K562 (cell line): ENCODE results near the gene BCAM. TPM values are rescaled to one million over a fixed set of nuclear protein-coding genes. Genes with fewer than 3 reads are reported as not detected.

Experiments
- ARID3B ChIP-seq: fragments of 250-450 bp; sonication (Bioruptor Pico); IDR thresholded peaks from 2 replicates; pipeline ENCODE4 v1.4.0; 2020; ENCODE audit warnings: borderline replicate concordance
- ATF6 ChIP-seq: sonication (generic); formaldehyde crosslinking; IDR thresholded peaks from 2 replicates; pipeline ENCODE4 v1.4.0; 2020; ENCODE audit warnings: mild to moderate bottlenecking, missing genetic modification reagents
- BCLAF1 ChIP-seq, 2 experiments: fragments of 450-650 bp in 1 of 2; IDR thresholded peaks; 2 replicates each; pipeline ENCODE4 v1.6.1; 2011 to 2017; ENCODE audit warnings: low read depth in 2 of 2, antibody characterized with exemption in 1 of 2, borderline replicate concordance in 1 of 2, low read length in 1 of 2, mild to moderate bottlenecking in 1 of 2, mixed read lengths in 1 of 2; ENCODE audit not compliant: control insufficient read depth in 1 of 2
- HDAC2 ChIP-seq: fragments of 450-650 bp; IDR thresholded peaks from 2 replicates; pipeline ENCODE4 v1.6.1; 2016; ENCODE audit warnings: mild to moderate bottlenecking
- IFI16 ChIP-seq: fragments of 250-450 bp; sonication (Bioruptor Pico); IDR thresholded peaks from 2 replicates; pipeline ENCODE4 v2.1.2; 2022; ENCODE audit warnings: mild to moderate bottlenecking, inconsistent platforms
- PHB2 ChIP-seq: fragments of 450-650 bp; IDR thresholded peaks from 2 replicates; pipeline ENCODE4 v1.6.1; 2017; ENCODE audit warnings: low read depth
- POLR2H ChIP-seq: IDR thresholded peaks from 2 replicates; pipeline ENCODE4 v1.6.1; 2016; ENCODE audit warnings: missing genetic modification characterization, low read depth, mild to moderate bottlenecking, control low read depth, missing compliant biosample characterization, moderate library complexity
- RBFOX2 ChIP-seq: fragments of 200-400 bp; formaldehyde crosslinking; IDR thresholded peaks from 2 replicates; pipeline ENCODE4 v1.6.1; 2017; ENCODE audit warnings: low read depth, mild to moderate bottlenecking, low read length, moderate library complexity
- SNRNP70 ChIP-seq: fragments of 200-400 bp; formaldehyde crosslinking; optimal IDR thresholded peaks from 2 replicates; pipeline ENCODE3; 2017; ENCODE audit warnings: low read depth, low read length
- XRCC3 ChIP-seq: fragments of 450-650 bp; IDR thresholded peaks from 2 replicates; pipeline ENCODE4 v1.6.1; 2017; ENCODE audit warnings: mild to moderate bottlenecking, moderate library complexity
- ZEB2 ChIP-seq: fragments of 450-650 bp; IDR thresholded peaks from 2 replicates; pipeline ENCODE4 v1.6.1; 2016
- ZSCAN29 ChIP-seq: fragments of 450-650 bp; IDR thresholded peaks from 2 replicates; pipeline ENCODE4 v1.6.1; 2017
- ZSCAN32 ChIP-seq: fragments of 450-650 bp; formaldehyde crosslinking; IDR thresholded peaks from 2 replicates; pipeline ENCODE4 v1.4.0; 2020; ENCODE audit warnings: mild to moderate bottlenecking, moderate library complexity
- polyA plus RNA-seq, 8 experiments: library from polyadenylated mRNA; depleted of rRNA in 4 of 8; stranded (reverse) in 5 of 8; unstranded in 3 of 8; fragments of >200 nt; fragmentation: Nextera tagmentation in 2 of 8; fragmentation: Illumina TruSeq in 1 of 8; extraction: Ambion mirVana in 2 of 8; extraction: Trizol in 1 of 8; gene quantifications; 2 replicates each; pipeline versions ENCODE4 v1.2.1 to v1.2.3, GENCODE V29; 2011 to 2014; ENCODE audit warnings: inconsistent platforms in 1 of 8, missing spikeins in 1 of 8
- total RNA-seq, 7 experiments: library from RNA; depleted of rRNA in 6 of 7; stranded (reverse); fragments of >200 nt in 6 of 7; fragmentation: Illumina TruSeq in 2 of 7; extraction: Trizol in 2 of 7; gene quantifications; 2 replicates each; pipeline versions ENCODE4 v1.2.1 to v1.2.3, GENCODE V29; 2011 to 2021; ENCODE audit warnings: low replicate concordance in 1 of 7
- TF ChIP-seq, protein P1 (sequence below): fragments of 250-450 bp; sonication (Bioruptor Pico); IDR thresholded peaks from 2 replicates; pipeline ENCODE4 v1.8.0; 2021; ENCODE audit warnings: moderate library complexity, mild to moderate bottlenecking, inconsistent platforms
- TF ChIP-seq, protein P2 (sequence below): sonication (generic); formaldehyde crosslinking; IDR thresholded peaks from 2 replicates; pipeline ENCODE4 v1.8.0; 2022; ENCODE audit warnings: mild to moderate bottlenecking, low read depth, missing genetic modification reagents
- TF ChIP-seq, protein P3 (sequence below): fragments of 250-450 bp; sonication (Bioruptor Pico); IDR thresholded peaks from 2 replicates; pipeline ENCODE4 v1.9.0; 2021; ENCODE audit warnings: mild to moderate bottlenecking
- TF ChIP-seq, protein P4 (sequence below): fragments of 450-650 bp; conservative IDR thresholded peaks from 2 replicates; pipeline ENCODE4 v1.6.1; 2016; ENCODE audit warnings: missing genetic modification characterization, low read depth, mild to moderate bottlenecking, control low read depth, missing compliant biosample characterization

Gene BCAM
- total and polyA plus RNA-seq, 9 of the 15 experiments (the other 6 are each of a cell fraction or from before 2014, with no cell fraction given), result 0.07 to 1.3 (median 0.33) TPM; not detected in 2

- no peak for TF ChIP-seq BCLAF1 (IDR thresholded peaks at IDR 0.05; ENCODE audit: borderline replicate concordance in 1 of 2, control insufficient read depth in 1 of 2, low read depth in 2 of 2, low read length in 1 of 2)
- peak; percentile 74 for TF ChIP-seq RBFOX2
- TF ChIP-seq POLR2H (tag), result no peak
- TF ChIP-seq ARID3B, result 0 out of 2 replicates have a peak, but pooled peaks have one; percentile 83
- TF ChIP-seq, protein P1, sequence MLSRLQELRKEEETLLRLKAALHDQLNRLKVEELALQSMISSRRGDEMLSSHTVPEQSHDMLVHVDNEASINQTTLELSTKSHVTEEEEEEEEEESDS (CRISPR knock-in tag), result no peak
- no peak for TF ChIP-seq ZSCAN32
- no peak for TF ChIP-seq ATF6 (CRISPR knock-in tag)
- no peak for TF ChIP-seq ZEB2
- TF ChIP-seq, protein P2, sequence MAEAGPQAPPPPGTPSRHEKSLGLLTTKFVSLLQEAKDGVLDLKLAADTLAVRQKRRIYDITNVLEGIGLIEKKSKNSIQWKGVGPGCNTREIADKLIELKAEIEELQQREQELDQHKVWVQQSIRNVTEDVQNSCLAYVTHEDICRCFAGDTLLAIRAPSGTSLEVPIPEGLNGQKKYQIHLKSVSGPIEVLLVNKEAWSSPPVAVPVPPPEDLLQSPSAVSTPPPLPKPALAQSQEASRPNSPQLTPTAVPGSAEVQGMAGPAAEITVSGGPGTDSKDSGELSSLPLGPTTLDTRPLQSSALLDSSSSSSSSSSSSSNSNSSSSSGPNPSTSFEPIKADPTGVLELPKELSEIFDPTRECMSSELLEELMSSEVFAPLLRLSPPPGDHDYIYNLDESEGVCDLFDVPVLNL (CRISPR knock-in tag), result peak; percentile 62; the same call in 1 of the 2 replicates
- no peak for TF ChIP-seq XRCC3
- peak; percentile 50 for TF ChIP-seq HDAC2
- no peak for TF ChIP-seq IFI16 (CRISPR knock-in tag)
- TF ChIP-seq PHB2, result no peak
- TF ChIP-seq, protein P3, sequence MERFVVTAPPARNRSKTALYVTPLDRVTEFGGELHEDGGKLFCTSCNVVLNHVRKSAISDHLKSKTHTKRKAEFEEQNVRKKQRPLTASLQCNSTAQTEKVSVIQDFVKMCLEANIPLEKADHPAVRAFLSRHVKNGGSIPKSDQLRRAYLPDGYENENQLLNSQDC, result no peak
- TF ChIP-seq ZSCAN29, result no peak
- TF ChIP-seq SNRNP70, result no peak
- TF ChIP-seq, protein P4, sequence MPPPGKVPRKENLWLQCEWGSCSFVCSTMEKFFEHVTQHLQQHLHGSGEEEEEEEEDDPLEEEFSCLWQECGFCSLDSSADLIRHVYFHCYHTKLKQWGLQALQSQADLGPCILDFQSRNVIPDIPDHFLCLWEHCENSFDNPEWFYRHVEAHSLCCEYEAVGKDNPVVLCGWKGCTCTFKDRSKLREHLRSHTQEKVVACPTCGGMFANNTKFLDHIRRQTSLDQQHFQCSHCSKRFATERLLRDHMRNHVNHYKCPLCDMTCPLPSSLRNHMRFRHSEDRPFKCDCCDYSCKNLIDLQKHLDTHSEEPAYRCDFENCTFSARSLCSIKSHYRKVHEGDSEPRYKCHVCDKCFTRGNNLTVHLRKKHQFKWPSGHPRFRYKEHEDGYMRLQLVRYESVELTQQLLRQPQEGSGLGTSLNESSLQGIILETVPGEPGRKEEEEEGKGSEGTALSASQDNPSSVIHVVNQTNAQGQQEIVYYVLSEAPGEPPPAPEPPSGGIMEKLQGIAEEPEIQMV (tag), result no peak
Observed at GRCh38 chr19:44845612-44846454, 36.9 kb downstream of the BCAM start, which contains the start of gene NECTIN2 (continued).
